HG02623 (cell line): ENCODE data around the gene SCAPER.
"Not testable (repeated sequence)": the region's sequence is repeated elsewhere in the genome, so short reads cannot be mapped to it uniquely, and the experiment has no call there.

Source experiments
- ATAC-seq: cut with Tn5 transposase; IDR thresholded peaks from one replicate; pipeline ENCODE4 v1.9.1; 2021; ENCODE audit warnings: moderate library complexity; ENCODE audit not compliant: unreplicated experiment

SCAPER gene

DNA sequence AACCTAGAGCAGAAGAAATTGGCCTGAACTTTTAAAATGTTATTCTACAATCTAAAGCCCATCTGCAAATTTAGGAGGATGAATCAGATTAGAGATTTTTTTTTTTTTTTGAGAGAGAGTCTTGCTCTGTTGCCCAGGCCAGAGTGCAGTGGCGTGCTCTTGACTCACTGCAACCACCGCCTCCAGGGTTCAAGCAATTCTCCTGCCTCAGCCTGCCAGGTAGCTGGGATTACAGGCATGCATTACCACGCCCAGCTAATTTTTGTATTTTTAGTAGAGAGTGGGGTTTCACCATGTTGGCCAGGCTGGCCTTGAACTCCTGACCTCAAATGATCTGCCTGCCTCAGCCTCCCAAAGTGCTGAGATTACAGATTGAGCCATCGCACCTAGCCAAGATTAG is 607.2 kb downstream of the SCAPER start:
- ATAC-seq = not testable (repeated sequence)
